HUES64 (cell line): ENCODE results near the gene CDH4.

Experiments used
- H3K27ac ChIP-seq: 2 replicates; pipeline ENCODE4 v1.7.0; 2013; ENCODE audit warnings: low read depth, low read length, inconsistent platforms
- H3K27me3 ChIP-seq: 2 replicates; pipeline ENCODE4 v1.6.1; 2013; ENCODE audit warnings: mild to moderate bottlenecking, low read length; ENCODE audit not compliant: insufficient read depth
- H3K36me3 ChIP-seq: 2 replicates; pipeline ENCODE4 v1.6.1; 2013; ENCODE audit warnings: mild to moderate bottlenecking, low read length; ENCODE audit not compliant: insufficient read depth
- H3K4me1 ChIP-seq: 2 replicates; pipeline ENCODE4 v1.6.1; 2013; ENCODE audit warnings: mild to moderate bottlenecking, low read length, moderate library complexity; ENCODE audit not compliant: insufficient read depth
- H3K4me3 ChIP-seq: 2 replicates; pipeline ENCODE4 v1.5.1; 2013; ENCODE audit warnings: mild to moderate bottlenecking, low read length, moderate library complexity
- H3K9ac ChIP-seq: 2 replicates; pipeline ENCODE4 v1.6.1; 2013; ENCODE audit warnings: mild to moderate bottlenecking, low read depth, low read length
- H3K9me3 ChIP-seq: 2 replicates; pipeline ENCODE4 v1.6.1; 2013; ENCODE audit warnings: low read depth, low read length; ENCODE audit not compliant: insufficient read depth
- WGBS: fragments of 150-250, 120-280 bp; methylation state at CpG from one replicate; pipeline ENCODE4 v1.1.7; 2013; ENCODE audit warnings: missing lambda C conversion rate; 5-methylcytosine and 5-hydroxymethylcytosine counted together

The CDH4 gene

GRCh38 chr20:61535536-61535935 lies 283.5 kb downstream of the CDH4 start:
- H3K4me1 ChIP-seq = no peaks in the 10 kb centered on the region
- H3K27me3 ChIP-seq = no peaks in the 10 kb centered on the region
- no peak overlapping the region for H3K9ac ChIP-seq
- no peaks in the 10 kb centered on the region for H3K9me3 ChIP-seq
- 91% methylated on average over 13 of the region's 13 CpGs for WGBS
- no peak overlapping the region for H3K27ac ChIP-seq
- no peak overlapping the region for H3K4me3 ChIP-seq
- no peaks in the 10 kb centered on the region for H3K36me3 ChIP-seq

DNA sequence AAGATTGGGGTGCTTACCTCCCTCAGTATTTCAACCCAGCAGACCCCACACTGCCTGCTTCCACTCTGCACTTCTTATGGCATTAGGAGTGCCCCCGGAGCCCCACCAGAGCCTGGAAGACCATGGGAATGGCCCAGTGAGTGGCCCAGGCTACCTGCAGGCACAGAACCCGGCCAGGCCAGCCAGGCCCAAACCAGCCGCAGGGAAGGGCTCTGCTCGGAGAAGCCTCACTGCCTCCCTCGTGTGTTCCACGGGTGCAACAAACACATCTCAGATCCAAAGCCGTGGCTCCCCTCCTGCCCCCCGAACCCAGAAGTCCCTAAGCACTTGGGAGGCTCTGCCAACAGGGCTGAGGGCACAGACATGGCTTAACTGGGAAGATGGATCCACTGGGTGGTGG lies 283.9 kb downstream of the CDH4 start:
- H3K4me3 ChIP-seq = no peak overlapping the region
- H3K9ac ChIP-seq = no peak overlapping the region
- no peaks in the 10 kb centered on the region for H3K9me3 ChIP-seq
- no peaks in the 10 kb centered on the region for H3K27me3 ChIP-seq
- WGBS = 93% methylated on average over 8 of the region's 8 CpGs
- no peaks in the 10 kb centered on the region for H3K36me3 ChIP-seq
- no peak overlapping the region for H3K27ac ChIP-seq
- H3K4me1 ChIP-seq = no peaks in the 10 kb centered on the region

GRCh38 chr20:61536671-61537070 lies 284.6 kb downstream of the CDH4 start:
- H3K36me3 ChIP-seq = no peaks in the 10 kb centered on the region
- no peaks in the 10 kb centered on the region for H3K27me3 ChIP-seq
- no peaks in the 10 kb centered on the region for H3K4me1 ChIP-seq
- 95% methylated on average over 9 of the region's 9 CpGs for WGBS
- no peaks in the 10 kb centered on the region for H3K9me3 ChIP-seq
- no peak overlapping the region for H3K9ac ChIP-seq
- no peak overlapping the region for H3K27ac ChIP-seq
- no peak overlapping the region for H3K4me3 ChIP-seq

- Histone ChIP-seq H3K9ac (no peak overlapping the region), H3K27me3 (no peaks in the 10 kb centered on the region), H3K36me3 (no peaks in the 10 kb centered on the region), H3K4me1 (no peaks in the 10 kb centered on the region), H3K9me3 (no peaks in the 10 kb centered on the region), H3K27ac (no peak overlapping the region), H3K4me3 (no peak overlapping the region)
- WGBS = 95% methylated on average over 25 of the region's 25 CpGs
Observed at GRCh38 chr20:61537239-61538182, 285.4 kb downstream of the CDH4 start.

DNA sequence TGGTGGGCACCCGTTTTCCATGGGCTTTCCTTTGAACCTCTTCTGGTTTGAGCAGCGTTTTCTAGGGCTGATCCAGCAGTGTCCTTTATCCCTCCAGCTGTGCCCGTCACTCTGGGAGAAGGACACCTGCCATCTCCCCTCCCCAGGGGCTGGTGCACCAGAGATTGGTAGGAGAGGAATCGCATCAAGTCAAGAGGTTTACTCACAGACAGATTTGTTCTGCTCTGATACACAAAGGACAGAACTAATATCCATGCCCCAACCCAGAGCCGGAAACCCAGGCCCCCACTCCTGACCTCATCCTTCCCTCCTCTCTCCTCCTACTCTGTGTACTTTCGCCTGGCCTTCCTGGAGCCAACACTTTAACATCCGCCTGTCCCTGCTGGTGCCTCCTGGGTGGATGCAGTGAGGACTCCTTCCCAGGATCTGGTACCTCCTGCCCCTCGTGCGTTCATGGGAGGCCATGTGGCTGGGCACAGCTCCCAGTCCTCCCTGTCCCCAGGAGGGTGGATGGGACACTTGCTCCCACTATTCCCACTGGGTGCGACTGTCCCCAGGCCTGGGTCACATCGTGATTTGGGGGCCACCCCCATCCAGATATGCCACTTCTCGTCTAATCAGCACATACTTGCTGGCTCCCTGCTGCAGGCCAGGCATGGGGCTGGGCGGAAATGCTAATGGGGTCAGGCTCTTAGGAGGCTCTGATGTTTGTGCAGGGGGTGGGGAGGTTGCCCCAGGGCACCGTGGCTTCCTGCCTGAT lies 286.3 kb downstream of the CDH4 start:
- no peak overlapping the region for H3K4me3 ChIP-seq
- H3K4me1 ChIP-seq = no peaks in the 10 kb centered on the region
- H3K9ac ChIP-seq = no peak overlapping the region
- H3K9me3 ChIP-seq = no peaks in the 10 kb centered on the region
- 86% methylated on average over 14 of the region's 14 CpGs for WGBS
- no peaks in the 10 kb centered on the region for H3K36me3 ChIP-seq
- no peaks in the 10 kb centered on the region for H3K27me3 ChIP-seq
- H3K27ac ChIP-seq = no peak overlapping the region

DNA sequence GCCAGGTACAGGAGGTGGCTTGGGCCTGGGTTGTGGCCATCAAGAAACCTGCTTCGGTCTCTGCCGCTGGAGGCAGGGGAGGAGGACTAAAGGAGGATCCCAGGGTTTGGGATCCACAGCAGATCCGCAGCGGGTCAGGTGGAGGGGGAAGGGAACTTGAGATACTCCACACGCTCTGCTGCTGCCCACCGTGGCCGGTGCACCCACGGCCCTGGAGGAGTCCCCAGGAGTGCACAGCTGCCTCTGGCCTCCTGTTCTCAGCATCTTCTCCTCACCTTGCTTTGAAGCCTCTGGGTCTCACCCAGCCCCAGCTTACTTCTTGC lies 286.8 kb downstream of the CDH4 start:
- 96% methylated on average over 8 of the region's 8 CpGs for WGBS
- Histone ChIP-seq H3K27ac (no peak overlapping the region), H3K9me3 (no peaks in the 10 kb centered on the region), H3K4me1 (no peaks in the 10 kb centered on the region), H3K27me3 (no peaks in the 10 kb centered on the region), H3K4me3 (no peak overlapping the region), H3K36me3 (no peaks in the 10 kb centered on the region), H3K9ac (no peak overlapping the region)

GRCh38 chr20:61539706-61540360 lies 287.8 kb downstream of the CDH4 start:
- no peaks in the 10 kb centered on the region for H3K4me1 ChIP-seq
- no peak overlapping the region for H3K9ac ChIP-seq
- H3K27ac ChIP-seq = no peak overlapping the region
- no peaks in the 10 kb centered on the region for H3K36me3 ChIP-seq
- H3K4me3 ChIP-seq = no peak overlapping the region
- H3K9me3 ChIP-seq = no peaks in the 10 kb centered on the region
- no peaks in the 10 kb centered on the region for H3K27me3 ChIP-seq
- 92% methylated on average over 19 of the region's 19 CpGs for WGBS

GRCh38 chr20:61541537-61541936 lies 289.5 kb downstream of the CDH4 start:
- H3K36me3 ChIP-seq = no peaks in the 10 kb centered on the region
- no peaks in the 10 kb centered on the region for H3K27me3 ChIP-seq
- H3K9ac ChIP-seq = no peak overlapping the region
- no peak overlapping the region for H3K4me3 ChIP-seq
- H3K27ac ChIP-seq = no peak overlapping the region
- 93% methylated on average over 7 of the region's 7 CpGs for WGBS
- H3K9me3 ChIP-seq = no peaks in the 10 kb centered on the region
- no peaks in the 10 kb centered on the region for H3K4me1 ChIP-seq

DNA sequence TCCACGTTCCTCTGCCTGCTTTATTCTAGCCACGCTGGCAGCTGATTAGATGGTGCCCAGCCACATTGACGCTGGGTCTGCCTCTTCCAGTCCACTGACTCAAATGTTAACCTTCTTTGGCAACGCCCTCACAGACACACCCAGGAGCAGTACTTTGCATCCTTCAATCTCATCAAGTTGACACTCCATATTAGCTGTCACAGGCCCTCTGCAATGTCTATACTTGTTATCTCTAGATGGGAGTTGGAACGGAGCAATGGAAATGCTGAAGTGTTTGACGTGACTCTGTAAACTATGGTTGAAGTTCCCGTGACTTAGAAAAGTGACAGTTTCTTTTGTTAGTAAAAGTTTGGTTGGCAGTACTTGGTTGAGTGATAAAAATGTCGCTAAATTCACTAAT lies 291.0 kb downstream of the CDH4 start:
- no peaks in the 10 kb centered on the region for H3K4me1 ChIP-seq
- H3K27ac ChIP-seq = no peak overlapping the region
- H3K4me3 ChIP-seq = no peak overlapping the region
- H3K9ac ChIP-seq = no peak overlapping the region
- 91% methylated on average over 6 of the region's 8 CpGs for WGBS
- H3K27me3 ChIP-seq = no peaks in the 10 kb centered on the region
- no peaks in the 10 kb centered on the region for H3K9me3 ChIP-seq
- no peaks in the 10 kb centered on the region for H3K36me3 ChIP-seq

DNA sequence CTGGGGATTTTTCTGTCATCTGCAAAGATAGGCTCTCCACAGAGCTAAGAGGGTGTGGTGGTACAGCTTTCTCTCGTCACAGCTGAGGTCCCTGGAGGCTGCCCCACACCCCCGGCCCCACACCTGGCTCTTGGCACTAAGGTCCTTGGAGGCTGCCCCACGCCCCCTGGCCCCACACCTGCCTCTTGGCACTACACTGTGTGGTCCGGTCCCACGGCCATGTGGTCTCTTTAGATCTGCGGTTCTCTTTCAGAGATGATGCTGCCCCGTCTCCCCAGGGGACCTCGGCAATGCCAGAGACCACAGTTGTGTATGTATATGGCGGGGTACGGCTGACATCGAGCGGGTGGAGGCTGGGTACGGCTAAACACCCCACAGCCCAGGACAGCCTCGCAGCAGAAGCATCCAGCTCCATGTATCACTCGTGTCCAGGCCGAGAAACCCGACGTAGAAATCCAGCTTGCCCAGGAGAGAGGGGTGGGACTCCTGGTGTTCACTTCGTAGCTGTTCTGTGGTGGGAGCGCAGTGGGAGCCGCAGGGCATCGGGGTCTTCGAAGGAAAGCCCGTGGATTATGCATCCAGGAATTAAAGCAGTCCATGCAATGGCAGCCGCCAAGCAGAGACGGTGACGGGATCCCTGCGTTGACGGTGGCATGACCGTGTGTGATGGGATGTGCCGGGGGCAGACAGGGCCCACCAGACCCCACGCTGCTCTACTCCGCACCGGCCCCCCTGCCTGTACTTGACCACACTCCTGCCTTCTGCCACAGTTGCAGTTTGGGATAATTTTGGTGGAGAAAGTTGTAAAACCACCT lies 292.1 kb downstream of the CDH4 start:
- H3K4me1 ChIP-seq = no peaks in the 10 kb centered on the region
- H3K4me3 ChIP-seq = no peak overlapping the region
- WGBS = 94% methylated on average over 34 of the region's 34 CpGs
- H3K9me3 ChIP-seq = no peaks in the 10 kb centered on the region
- H3K27me3 ChIP-seq = peaks cover 2% of the 10 kb centered on the region; the same call in 1 of the 2 replicates
- no peak overlapping the region for H3K9ac ChIP-seq
- no peaks in the 10 kb centered on the region for H3K36me3 ChIP-seq
- no peak overlapping the region for H3K27ac ChIP-seq
